B cell (primary cell): ENCODE data around the gene SYNJ2. TPM values are rescaled to one million over a fixed set of nuclear protein-coding genes. Genes with fewer than 3 reads are reported as not detected.
A peak's percentile ranks its signal among the peaks of the same experiment; 100 is the strongest.

ENCODE experiments used
- ATAC-seq: fragments of 200-7000 bp; cut with Tn5 transposase; one replicate; pipeline ENCODE4 v1.10.0; 2021; ENCODE audit warnings: low read depth, mild to moderate bottlenecking, moderate number of reproducible peaks, moderate library complexity
- CTCF ChIA-PET: fragments of 350-600 bp; sonication (Branson Sonifier 250); formaldehyde crosslinking; loops from one replicate; lab custom pipeline; 2021; ENCODE audit warnings: antibody characterized with exemption, inconsistent platforms; lab: Charles Lee
- POLR2A ChIA-PET: fragments of 350-600 bp; sonication (Branson Sonifier 250); formaldehyde crosslinking; loops from one replicate; lab custom pipeline; 2021; ENCODE audit warnings: antibody characterized with exemption; lab: Charles Lee
- DNase-seq: peaks from one replicate; pipeline ENCODE4 v3.0.0; 2013
- H2AFZ ChIP-seq: 2 replicates; pipeline ENCODE4 v1.6.1; 2012; ENCODE audit warnings: mild to moderate bottlenecking, low read depth, low read length; ENCODE audit not compliant: insufficient read depth, poor library complexity, severe bottlenecking
- H3K27ac ChIP-seq, 2 donors: 1 replicate in 1 of 2; 2 replicates in 1 of 2; pipeline ENCODE4 v1.5.1; 2012 to 2013; ENCODE audit warnings: low read length in 2 of 2, mild to moderate bottlenecking in 2 of 2, moderate library complexity in 1 of 2
- H3K27me3 ChIP-seq, 4 experiments: fragments of 200-600 bp in 1 of 4; sonication (generic) in 1 of 4; replicated peaks in 1 of 4; 1 replicate in 2 of 4; 2 replicates in 2 of 4; pipeline versions ENCODE4 v1.6.1 to v1.7.0; 2013 to 2016; ENCODE audit warnings: low read length in 3 of 4, mild to moderate bottlenecking in 2 of 4, mixed read lengths in 1 of 4, moderate library complexity in 1 of 4; ENCODE audit not compliant: insufficient read depth in 4 of 4, control insufficient read depth in 3 of 4; ENCODE audit errors: control extremely low read depth in 1 of 4
- H3K36me3 ChIP-seq, 2 experiments: replicated peaks in 1 of 2; 1 replicate in 1 of 2; 2 replicates in 1 of 2; pipeline versions ENCODE4 v1.6.1 to v1.7.1; 2013; ENCODE audit warnings: low read length in 1 of 2; ENCODE audit not compliant: insufficient read depth in 2 of 2, control insufficient read depth in 1 of 2; ENCODE audit errors: control extremely low read depth in 1 of 2, extremely low read depth in 1 of 2
- H3K4me1 ChIP-seq, 2 donors: fragments of 200-600 bp in 1 of 2; sonication (generic) in 1 of 2; 1 replicate in 1 of 2; 2 replicates in 1 of 2; pipeline versions ENCODE4 v1.5.1 to v1.6.1; 2013 to 2017; ENCODE audit warnings: low read length in 2 of 2; ENCODE audit not compliant: control insufficient read depth in 2 of 2, insufficient read depth in 2 of 2
- H3K4me2 ChIP-seq: replicated peaks from 2 replicates; pipeline ENCODE3; 2012; ENCODE audit warnings: mild to moderate bottlenecking, low read depth, low read length; ENCODE audit not compliant: poor library complexity, severe bottlenecking
- H3K4me3 ChIP-seq, 5 experiments: fragments of 200-600 bp in 1 of 5; sonication (generic) in 1 of 5; 1 replicate in 3 of 5; 2 replicates in 2 of 5; pipeline versions ENCODE4 v1.5.1 to v1.7.0; 2011 to 2016; ENCODE audit warnings: low read length in 4 of 5, mild to moderate bottlenecking in 4 of 5, low read depth in 2 of 5, control low read depth in 1 of 5, moderate library complexity in 1 of 5; ENCODE audit not compliant: insufficient read depth in 1 of 5; ENCODE audit errors: control extremely low read depth in 1 of 5, extremely low read depth in 1 of 5
- H3K79me2 ChIP-seq: fragments of 200-600 bp; sonication (generic); one replicate; pipeline ENCODE4 v1.6.0; 2016; ENCODE audit warnings: low read length; ENCODE audit not compliant: control insufficient read depth, insufficient read depth
- H3K9ac ChIP-seq: fragments of 200-600 bp; sonication (generic); 2 replicates; pipeline ENCODE4 v1.6.1; 2017; ENCODE audit warnings: mild to moderate bottlenecking, low read length, moderate library complexity
- H3K9me3 ChIP-seq, 3 donors: one replicate each; pipeline versions ENCODE4 v1.6.1 to v1.7.1; 2013; ENCODE audit warnings: low read length in 2 of 3; ENCODE audit not compliant: control insufficient read depth in 2 of 3, insufficient read depth in 1 of 3; ENCODE audit errors: control extremely low read depth in 1 of 3
- H4K20me1 ChIP-seq: 2 replicates; pipeline ENCODE4 v1.6.0; 2012; ENCODE audit warnings: mild to moderate bottlenecking, low read length; ENCODE audit not compliant: insufficient read depth, control insufficient read depth, poor library complexity, severe bottlenecking
- H3K27ac Mint-ChIP-seq: one replicate; pipeline ENCODE4 v1.8.0; 2021; ENCODE audit warnings: mixed read lengths
- H3K27me3 Mint-ChIP-seq: one replicate; pipeline ENCODE4 v1.8.0; 2021; ENCODE audit warnings: mixed read lengths
- H3K4me1 Mint-ChIP-seq: one replicate; pipeline ENCODE4 v1.8.0; 2021; ENCODE audit warnings: mixed read lengths
- H3K4me3 Mint-ChIP-seq: one replicate; pipeline ENCODE4 v1.8.0; 2021; ENCODE audit warnings: mixed read lengths
- H3K9me3 Mint-ChIP-seq: one replicate; pipeline ENCODE4 v1.8.0; 2022; ENCODE audit warnings: mixed read lengths; ENCODE audit not compliant: insufficient read depth
- CTCF ChIP-seq: fragments of 200-600 bp; IDR thresholded peaks from one replicate; pipeline ENCODE4 v1.8.0; 2022; ENCODE audit warnings: antibody characterized with exemption, mild to moderate bottlenecking
- EZH2 ChIP-seq: IDR thresholded peaks from 2 replicates; pipeline ENCODE4 v1.6.1; 2012; ENCODE audit warnings: borderline replicate concordance, low read depth, mild to moderate bottlenecking, moderate library complexity, low read length; ENCODE audit not compliant: insufficient read depth, poor library complexity, severe bottlenecking
- WGBS: methylation state at CpG from one replicate; pipeline ENCODE4 v1.1.5; 2013; ENCODE audit warnings: missing lambda C conversion rate; ENCODE audit not compliant: insufficient coverage; 5-methylcytosine and 5-hydroxymethylcytosine counted together
- intact Hi-C: fragments of 100-400 bp; cut with micrococcal nuclease; formaldehyde crosslinking; loops from one replicate; pipeline ENCODE4 v1.10.0; 2022
- polyA plus RNA-seq: library from polyadenylated mRNA; depleted of rRNA; stranded (reverse); fragments of >200 nt; gene quantifications from 2 replicates; pipeline ENCODE4 v1.2.3, GENCODE V29; 2012
- total RNA-seq, 2 donors: library from RNA; stranded (reverse); fragments of 120-200 nt in 1 of 2; gene quantifications; 1 replicate in 1 of 2; 2 replicates in 1 of 2; pipeline versions ENCODE4 v1.2.3 to v1.2.4, GENCODE V29; 2013 to 2022

Gene SYNJ2
- total and polyA plus RNA-seq, 2 donors (not counting 1 experiment from before 2014, with no cell fraction given): 5.2 to 11.4 TPM

- Mint-ChIP-seq H3K27ac (peak overlapping the region; percentile 92), H3K27me3 (no peaks in the 10 kb centered on the region), H3K9me3 (no peaks in the 10 kb centered on the region), H3K4me1 (peaks cover 28% of the 10 kb centered on the region), H3K4me3 (peak overlapping the region; percentile 91)
- Histone ChIP-seq H3K36me3 (no peaks in the 10 kb centered on the region), H3K9me3 (peaks cover 0 to 7% (median 0%) of the 10 kb centered on the region in 3 donors), H3K27ac (peak overlapping the region in 1 of 2 donors; percentile 61), H4K20me1 (no peaks in the 10 kb centered on the region), H3K4me3 (peak overlapping the region in 4 of 5 experiments; percentile 7 to 60 (median 33)), H3K4me2 (peak overlapping the region; percentile 87), H3K4me1 (peaks cover 16 to 30% of the 10 kb centered on the region in 2 donors), H2AFZ (peak overlapping the region; percentile 79), H3K79me2 (peaks cover 36% of the 10 kb centered on the region), H3K9ac (peak overlapping the region; percentile 66), H3K27me3 (peaks cover 0 to 2% (median 0%) of the 10 kb centered on the region in 4 experiments)
- DNase-seq (peak; percentile 62), ATAC-seq (peak; percentile 78)
- POLR2A ChIA-PET: no interaction called here
- intact Hi-C loops: loop anchor here (1.0 kb wide), 1 partner anchor 8 kb away; no protein-coding TSS in a partner anchor
- CTCF ChIA-PET: interaction anchor here (1.5 kb wide), 2 partner anchors 10 to 81 kb away, joined by 4 to 5 read pairs; no protein-coding TSS in a partner anchor
- TF ChIP-seq EZH2 (no peak), CTCF (no peak)
- WGBS: 18% methylated on average over 11 of the region's 15 CpGs
Observed at GRCh38 chr6:157990321-157991066, 8.8 kb downstream of the SYNJ2 start.

GRCh38 chr6:157991067-157991432, 9.4 kb downstream of the SYNJ2 start:
- peaks cover 29% of the 10 kb centered on the region for H3K4me1 Mint-ChIP-seq
- peak overlapping the region; percentile 66 for H3K9ac ChIP-seq
- H3K36me3 ChIP-seq: no peaks in the 10 kb centered on the region
- H3K4me2 ChIP-seq: peak overlapping the region; percentile 87
- H3K4me1 ChIP-seq: peaks cover 16 to 30% of the 10 kb centered on the region in 2 donors
- H3K27ac Mint-ChIP-seq: no peak overlapping the region
- POLR2A ChIA-PET: no interaction called here
- H3K9me3 Mint-ChIP-seq: no peaks in the 10 kb centered on the region
- H2AFZ ChIP-seq: peak overlapping the region; percentile 79
- peaks cover 0 to 2% (median 0%) of the 10 kb centered on the region in 4 experiments for H3K27me3 ChIP-seq
- peaks cover 0 to 7% (median 0%) of the 10 kb centered on the region in 3 donors for H3K9me3 ChIP-seq
- H3K4me3 Mint-ChIP-seq: peak overlapping the region; percentile 91
- 92% methylated on average over 10 of the region's 11 CpGs for WGBS
- CTCF ChIA-PET: interaction anchor here (1.5 kb wide), 2 partner anchors 11 to 80 kb away, joined by 4 to 5 read pairs; no protein-coding TSS in a partner anchor
- H3K79me2 ChIP-seq: peaks cover 31% of the 10 kb centered on the region
- no peaks in the 10 kb centered on the region for H3K27me3 Mint-ChIP-seq
- H4K20me1 ChIP-seq: no peaks in the 10 kb centered on the region
- H3K4me3 ChIP-seq: no peak overlapping the region
- peak overlapping the region in 1 of 2 donors; percentile 61 for H3K27ac ChIP-seq
- intact Hi-C loops: no loop called here
- DNase-seq (no peak), ATAC-seq (no peak)
- TF ChIP-seq CTCF (no peak), EZH2 (no peak)
